ENCODE data around the gene TEX2.
A peak's percentile ranks its signal among the peaks of the same experiment; 100 is the strongest.
"Not testable (repeated sequence)": the region's sequence is repeated elsewhere in the genome, so short reads cannot be mapped to it uniquely, and the experiment has no call there.

The TEX2 gene

GRCh38 chr17:64213995-64214811 is 48.9 kb downstream of the TEX2 start:
- DNase-seq (ENCODE audit: low read depth), result no peak

GRCh38 chr17:64212122-64212521 is 50.9 kb downstream of the TEX2 start:
- no peak for DNase-seq (ENCODE audit: low read depth)

- no peak for DNase-seq (ENCODE audit: low read depth)
Observed at GRCh38 chr17:64209983-64210382, 53.1 kb downstream of the TEX2 start.

GRCh38 chr17:64209356-64209941 is 53.6 kb downstream of the TEX2 start:
- no peak for DNase-seq (ENCODE audit: low read depth)

DNA sequence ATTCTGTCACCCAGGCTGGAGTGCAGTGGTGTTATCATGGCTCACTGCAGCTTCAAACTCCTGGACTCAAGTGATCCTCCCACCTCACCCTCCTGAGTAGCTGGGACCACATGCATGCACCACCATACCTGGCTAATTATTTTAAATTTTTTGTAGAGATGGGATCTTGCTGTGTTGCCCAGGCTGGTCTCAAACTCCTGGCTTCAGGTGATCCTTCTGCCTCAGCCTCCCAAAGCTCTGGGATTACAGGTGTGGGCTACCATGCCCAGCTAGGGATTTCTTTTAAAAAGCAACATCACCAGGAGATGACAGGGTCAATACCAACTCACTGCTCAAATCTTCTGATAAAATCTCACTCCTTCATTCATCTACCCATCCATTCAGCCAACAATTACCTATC is 54.4 kb downstream of the TEX2 start:
- not testable (repeated sequence) for DNase-seq (ENCODE audit: low read depth)

DNA sequence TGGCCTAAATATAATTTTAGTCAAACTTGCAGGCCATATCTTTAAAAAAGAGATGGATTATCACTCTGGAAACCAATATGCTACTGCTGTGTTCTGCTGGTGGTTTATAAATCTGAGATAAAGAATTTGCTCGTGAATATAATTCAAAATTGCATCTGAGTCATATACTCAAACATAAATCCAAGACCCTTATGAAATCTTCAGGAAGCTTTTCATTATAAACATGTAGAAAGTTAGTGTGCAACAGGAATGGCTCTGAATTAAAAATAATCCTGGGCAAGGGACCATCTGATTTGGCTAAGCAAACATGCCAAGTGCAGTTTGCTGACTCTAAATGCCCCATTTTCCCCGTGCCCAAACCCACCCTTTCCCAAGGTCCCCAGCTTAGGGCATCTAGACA is 57.3 kb downstream of the TEX2 start:
- DNase-seq (ENCODE audit: low read depth), result no peak

DNA sequence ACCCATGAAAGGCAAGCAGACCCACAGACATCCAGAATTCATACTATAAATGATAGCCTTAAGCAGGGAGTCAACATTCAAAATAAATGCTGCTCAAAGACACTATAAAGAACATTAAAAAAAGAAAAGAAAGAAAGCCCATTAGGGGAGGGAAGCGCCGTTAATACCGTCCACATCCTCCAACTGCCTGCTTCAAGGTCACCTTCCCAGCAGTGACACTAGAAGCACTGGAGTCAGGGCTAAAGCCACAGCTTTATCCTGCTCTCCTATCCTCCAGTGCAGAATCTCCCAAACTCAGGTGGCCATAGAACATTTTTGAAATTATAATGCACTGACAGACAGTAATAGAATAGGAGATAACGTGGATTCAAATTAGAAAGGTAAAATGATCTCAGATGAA is 59.4 kb downstream of the TEX2 start:
- DNase-seq (ENCODE audit: low read depth), result no peak

DNA sequence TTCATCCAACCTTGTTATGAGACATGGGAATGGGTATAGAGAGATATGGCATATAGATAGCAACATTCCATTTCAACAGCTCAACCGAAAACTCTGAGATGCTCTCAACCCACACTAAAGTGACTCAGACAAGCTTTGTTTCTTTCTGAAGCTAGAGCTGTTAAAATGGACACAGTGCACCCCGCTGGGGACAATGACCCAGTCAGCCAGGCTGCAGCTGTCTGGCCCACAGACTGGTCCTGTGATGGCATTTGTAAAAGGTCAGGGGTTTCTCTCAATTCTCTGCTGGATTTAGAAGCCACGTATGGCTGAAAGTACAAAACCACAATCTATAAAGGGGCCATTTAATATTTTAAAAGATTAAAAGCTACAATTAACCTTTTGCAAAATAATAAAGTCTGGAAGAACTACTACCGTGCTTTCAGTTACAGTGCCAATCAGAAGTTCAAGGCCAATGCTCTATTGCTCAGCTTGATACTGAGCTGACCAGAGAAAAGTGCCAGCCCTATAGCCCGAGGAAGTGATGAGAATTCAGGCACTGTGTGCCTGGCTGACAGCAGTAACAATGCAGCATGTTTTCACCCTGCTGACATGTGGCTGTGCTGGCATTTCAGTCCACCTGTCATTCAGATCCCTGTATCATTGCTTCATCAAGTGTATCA is 60.2 kb downstream of the TEX2 start:
- DNase-seq (ENCODE audit: low read depth), result no peak

DNA sequence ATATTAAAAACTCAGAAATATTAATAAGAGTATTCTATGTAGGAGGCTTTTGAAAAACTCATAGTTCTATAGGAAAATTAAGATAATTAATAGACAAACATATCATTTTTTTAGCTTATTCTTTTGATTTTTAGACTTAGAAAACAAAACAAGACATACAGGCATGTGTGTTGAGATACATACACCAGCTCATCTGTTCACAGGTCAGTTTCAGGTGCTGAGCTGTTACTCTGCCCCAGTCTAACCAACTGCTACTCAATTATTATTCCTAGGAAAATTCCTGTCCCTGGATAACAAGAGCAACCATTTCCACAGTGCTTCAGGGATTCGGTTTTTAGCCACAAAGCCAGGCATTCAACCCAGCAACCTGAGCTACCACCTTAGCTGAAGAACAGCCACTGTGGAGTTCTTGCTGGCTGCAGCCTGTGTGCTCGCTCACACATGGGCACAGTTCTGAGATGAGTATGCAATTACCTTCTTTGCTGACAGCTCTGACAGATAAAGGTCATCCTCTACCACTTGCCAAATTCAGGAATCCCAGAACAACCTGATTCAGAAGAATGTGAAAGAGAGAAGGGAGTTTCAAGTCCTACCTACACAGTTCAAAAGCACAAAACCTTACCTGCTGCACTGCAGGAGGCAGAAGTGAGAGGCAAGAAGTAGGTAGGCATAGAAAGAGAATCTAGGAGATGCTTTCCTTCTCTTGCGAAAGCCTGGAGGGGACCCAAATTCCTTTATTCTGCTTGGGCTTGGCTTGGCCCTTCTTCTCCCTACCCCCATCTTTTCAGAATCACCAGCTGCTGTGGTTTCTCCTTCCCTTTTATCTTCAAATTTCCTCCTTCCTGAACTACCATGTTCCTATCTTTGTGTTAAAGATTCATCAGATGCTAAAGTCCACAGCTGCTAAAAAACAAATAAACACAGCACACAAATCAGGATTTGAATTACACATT is 62.7 kb downstream of the TEX2 start:
- DNase-seq (ENCODE audit: low read depth), result no peak

DNA sequence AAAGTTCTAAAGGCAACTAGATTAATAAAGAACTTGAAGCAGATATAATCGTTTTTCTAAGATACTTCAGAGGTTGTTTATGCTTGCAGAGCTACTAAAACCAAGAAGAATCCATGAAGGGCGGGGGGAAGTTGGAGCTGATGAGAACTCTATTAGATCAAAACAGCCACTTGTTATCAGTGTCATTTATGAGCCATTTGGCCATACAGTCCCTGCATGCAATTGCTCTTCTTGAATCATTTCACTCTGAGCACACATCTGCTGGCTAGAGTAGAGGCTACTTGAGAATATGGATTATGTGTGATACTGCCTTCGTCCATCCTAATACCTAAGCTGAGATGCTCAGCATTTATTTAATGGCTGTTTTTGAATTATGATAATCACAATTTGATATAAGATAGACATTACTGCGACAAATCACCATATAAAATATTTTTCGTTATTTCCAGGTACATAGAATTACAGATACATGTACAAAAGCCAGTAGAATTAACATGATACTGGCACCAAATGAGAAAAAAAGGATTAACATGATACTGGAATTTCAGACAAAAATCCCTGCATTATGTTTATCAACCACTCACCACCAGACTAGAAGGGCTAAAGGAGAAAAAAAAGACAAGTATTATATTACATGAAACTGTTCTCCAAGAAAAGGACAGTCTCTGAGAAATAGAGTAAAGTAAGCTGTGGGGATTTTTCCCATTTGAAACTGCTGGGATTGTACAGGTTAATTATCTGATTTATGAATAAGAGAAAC is 64.5 kb downstream of the TEX2 start:
- no peak for DNase-seq (ENCODE audit: low read depth)

DNA sequence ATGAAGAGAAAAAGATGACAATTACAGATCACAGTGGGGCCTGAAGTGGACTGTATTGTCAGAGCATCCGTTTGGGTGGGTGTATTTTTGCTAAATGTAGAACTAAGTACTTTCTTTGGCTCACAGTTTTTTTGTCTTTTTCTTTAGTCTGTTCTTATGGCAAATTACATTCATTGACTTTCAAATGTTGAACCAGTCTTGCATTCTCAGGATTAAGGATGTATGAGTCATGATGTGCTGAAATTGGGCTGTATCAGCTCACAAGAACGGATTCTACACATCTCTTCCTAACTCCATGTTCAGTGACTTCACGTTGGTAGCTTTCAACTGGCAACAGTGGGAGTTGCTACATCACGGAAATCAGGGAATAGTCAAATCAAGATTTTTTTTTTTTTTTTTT is 66.5 kb downstream of the TEX2 start:
- peak; percentile 72 for DNase-seq (ENCODE audit: low read depth)

DNA sequence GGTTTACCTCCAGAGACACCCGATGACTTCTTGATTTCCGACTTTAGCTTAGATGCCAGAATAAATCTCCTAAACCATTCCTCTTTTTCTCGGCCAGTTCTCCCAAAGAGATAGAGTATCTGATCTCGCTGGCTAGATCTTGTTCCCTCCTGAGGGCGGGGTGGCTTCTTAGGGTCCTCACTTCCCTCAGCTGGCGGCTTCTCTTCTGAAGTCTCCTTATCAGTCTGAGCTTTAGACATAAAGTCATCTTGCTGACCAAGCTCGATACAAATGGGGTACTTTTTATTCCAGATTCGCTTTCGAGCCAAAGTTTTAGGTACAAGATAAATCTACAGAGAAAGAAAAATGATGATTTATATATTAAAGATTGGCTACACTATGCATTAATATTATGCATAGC is 69.5 kb downstream of the TEX2 start:
- DNase-seq (ENCODE audit: low read depth), result no peak

GRCh38 chr17:64192589-64192988 is 70.5 kb downstream of the TEX2 start:
- no peak for DNase-seq (ENCODE audit: low read depth)

DNA sequence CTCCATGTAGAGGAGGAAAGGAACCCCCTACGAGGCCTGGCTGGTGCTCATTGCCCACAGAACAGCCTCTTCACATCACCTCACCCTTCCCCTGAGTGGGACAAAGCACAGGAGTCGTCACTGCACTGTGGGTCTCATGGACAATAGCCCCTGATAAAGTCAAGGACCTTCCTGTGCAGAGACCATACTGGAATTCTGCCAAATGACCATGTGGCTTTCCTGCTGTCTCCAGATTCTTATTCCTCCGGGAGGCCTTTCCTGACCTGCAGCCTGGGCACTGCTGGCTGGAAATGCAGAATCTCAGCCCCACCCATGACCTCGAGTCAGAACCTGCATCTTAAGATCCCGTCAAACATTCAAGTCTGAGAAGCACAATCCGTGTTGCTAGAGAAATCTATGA is 72.6 kb downstream of the TEX2 start:
- no peak for DNase-seq (ENCODE audit: low read depth)

DNA sequence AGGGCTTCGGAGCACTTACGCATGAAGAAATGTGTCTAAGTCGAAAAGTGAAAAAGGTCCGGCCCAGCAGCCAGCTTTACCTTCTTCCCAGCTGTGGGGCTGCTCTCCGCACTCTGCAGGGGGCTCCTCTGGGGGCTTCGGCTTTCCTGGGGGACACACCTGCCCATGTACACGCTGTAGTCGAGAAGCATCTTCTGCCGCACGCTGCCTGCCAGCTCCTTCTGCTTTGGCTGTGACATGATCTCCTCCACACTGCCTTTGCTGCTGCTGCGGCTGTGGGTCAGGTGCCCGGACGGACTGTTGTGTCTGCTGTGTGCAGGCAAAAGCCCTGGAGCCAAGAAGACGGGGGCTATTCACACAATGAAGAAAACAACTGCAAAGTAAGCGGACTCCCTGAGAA is 75.0 kb downstream of the TEX2 start:
- no peak for DNase-seq (ENCODE audit: low read depth)

- no peak for DNase-seq (ENCODE audit: low read depth)
Observed at GRCh38 chr17:64187093-64187895, 75.8 kb downstream of the TEX2 start.

- no peak for DNase-seq (ENCODE audit: low read depth)
Observed at GRCh38 chr17:64186171-64187092, 76.6 kb downstream of the TEX2 start.

GRCh38 chr17:64185557-64185956 is 77.5 kb downstream of the TEX2 start:
- DNase-seq (ENCODE audit: low read depth), result not testable (repeated sequence)

GRCh38 chr17:64185101-64185500 is 78.0 kb downstream of the TEX2 start:
- DNase-seq (ENCODE audit: low read depth), result no peak
